Neural cell (in vitro differentiated cells): ENCODE results near the gene ZMYND11. TPM values are rescaled to one million over a fixed set of nuclear protein-coding genes. Genes with fewer than 3 reads are reported as not detected.
A peak's percentile ranks its signal among the peaks of the same experiment; 100 is the strongest.

Source experiments
- H2AFZ ChIP-seq: fragments of 200-600, 300-800 bp; sonication (generic), shearing (Covaris generic); 2 replicates; pipeline ENCODE4 v1.6.0; 2014; ENCODE audit warnings: low read depth, mild to moderate bottlenecking, antibody characterized with exemption, low read length, moderate library complexity
- H3F3A ChIP-seq: fragments of 200-600 bp; shearing (Covaris generic); 2 replicates; pipeline ENCODE4 v1.6.1; 2016; ENCODE audit warnings: mild to moderate bottlenecking, moderate library complexity, mixed read lengths, antibody characterized with exemption, low read length; ENCODE audit not compliant: insufficient read depth, poor library complexity, severe bottlenecking
- H3K27ac ChIP-seq: fragments of 200-600, 300-800 bp; sonication (generic), shearing (Covaris generic); 2 replicates; pipeline ENCODE4 v1.5.1; 2014; ENCODE audit warnings: mild to moderate bottlenecking, low read length, moderate library complexity
- H3K27me3 ChIP-seq: fragments of 300-800, 200-600 bp; sonication (generic), shearing (Covaris generic); 2 replicates; pipeline ENCODE4 v1.6.0; 2014; ENCODE audit warnings: mild to moderate bottlenecking, low read depth, low read length, moderate library complexity; ENCODE audit not compliant: insufficient read depth
- H3K36me3 ChIP-seq: fragments of 300-800, 200-600 bp; sonication (generic), shearing (Covaris generic); 2 replicates; pipeline ENCODE4 v1.5.1; 2014; ENCODE audit warnings: mild to moderate bottlenecking, antibody characterized with exemption, low read length, moderate library complexity; ENCODE audit not compliant: insufficient read depth
- H3K4me2 ChIP-seq: fragments of 300-800, 200-600 bp; sonication (generic), shearing (Covaris generic); 2 replicates; pipeline ENCODE4 v1.6.0; 2014; ENCODE audit warnings: mild to moderate bottlenecking, low read length
- H3K4me3 ChIP-seq: fragments of 300-800, 200-600 bp; sonication (generic), shearing (Covaris generic); 2 replicates; pipeline ENCODE4 v1.5.1; 2014; ENCODE audit warnings: mild to moderate bottlenecking, low read length, moderate library complexity
- H3K79me2 ChIP-seq: fragments of 200-600 bp; shearing (Covaris generic); replicated peaks from 2 replicates; pipeline ENCODE4 v1.6.0; 2014; ENCODE audit warnings: mild to moderate bottlenecking, low read length, moderate library complexity; ENCODE audit not compliant: insufficient read depth
- H3K9ac ChIP-seq: fragments of 300-800, 200-600 bp; sonication (generic), shearing (Covaris generic); 2 replicates; pipeline ENCODE4 v1.6.1; 2016; ENCODE audit warnings: mild to moderate bottlenecking, low read length, mixed read lengths
- H3K9me2 ChIP-seq: fragments of 200-600 bp; shearing (Covaris generic); 2 replicates; pipeline ENCODE4 v1.6.1; 2016; ENCODE audit warnings: mild to moderate bottlenecking, low read length, mixed read lengths; ENCODE audit not compliant: insufficient read depth
- H3K9me3 ChIP-seq: fragments of 200-600, 300-800 bp; sonication (generic), shearing (Covaris generic); 2 replicates; pipeline ENCODE4 v1.6.1; 2016; ENCODE audit warnings: mild to moderate bottlenecking, mixed run types, low read length, moderate library complexity, mixed read lengths
- H4K20me1 ChIP-seq: fragments of 200-600 bp; shearing (Covaris generic); 2 replicates; pipeline ENCODE4 v1.6.1; 2016; ENCODE audit warnings: mild to moderate bottlenecking, mixed run types; ENCODE audit not compliant: insufficient read depth
- EP300 ChIP-seq: fragments of 450-650 bp; conservative IDR thresholded peaks from 2 replicates; pipeline ENCODE4 v1.6.1; 2014; ENCODE audit warnings: antibody characterized with exemption, mild to moderate bottlenecking, moderate library complexity; ENCODE audit not compliant: poor library complexity, severe bottlenecking
- EZH2 ChIP-seq: fragments of 200-600, 300-800 bp; shearing (Covaris generic), sonication (generic); IDR thresholded peaks from 2 replicates; pipeline ENCODE4 v1.6.1; 2014; ENCODE audit warnings: antibody characterized with exemption, low read length, borderline replicate concordance, mild to moderate bottlenecking; ENCODE audit not compliant: insufficient read depth, poor library complexity, severe bottlenecking
- MXI1 ChIP-seq: fragments of 450-650 bp; conservative IDR thresholded peaks from 2 replicates; pipeline ENCODE4 v1.6.1; 2014; ENCODE audit warnings: antibody characterized with exemption, mild to moderate bottlenecking; ENCODE audit not compliant: poor library complexity, severe bottlenecking
- POLR2AphosphoS5 ChIP-seq: IDR thresholded peaks from 2 replicates; pipeline ENCODE4 v1.6.1; 2012
- RAD21 ChIP-seq: fragments of 450-650 bp; conservative IDR thresholded peaks from 2 replicates; pipeline ENCODE4 v1.6.1; 2014; ENCODE audit warnings: antibody characterized with exemption, mild to moderate bottlenecking, moderate library complexity
- SMC3 ChIP-seq: fragments of 450-650 bp; conservative IDR thresholded peaks from 2 replicates; pipeline ENCODE4 v1.6.1; 2014; ENCODE audit warnings: antibody characterized with exemption, mild to moderate bottlenecking, moderate library complexity; ENCODE audit not compliant: poor library complexity
- TAF1 ChIP-seq: IDR thresholded peaks from 2 replicates; pipeline ENCODE4 v1.6.1; 2012; ENCODE audit warnings: low read depth
- polyA plus RNA-seq: library from polyadenylated mRNA; depleted of rRNA; stranded (reverse); fragments of >200 nt; gene quantifications from 2 replicates; pipeline ENCODE4 v1.2.3, GENCODE V29; 2014
- TF ChIP-seq, protein P1 (sequence below): fragments of 450-650 bp; IDR thresholded peaks from 2 replicates; pipeline ENCODE4 v1.5.1; 2014; ENCODE audit warnings: antibody characterized with exemption, mild to moderate bottlenecking, moderate library complexity; ENCODE audit not compliant: poor library complexity, severe bottlenecking
- TF ChIP-seq, protein P2 (sequence below): IDR thresholded peaks from 2 replicates; pipeline ENCODE4 v1.6.1; 2012; ENCODE audit warnings: borderline replicate concordance

The ZMYND11 gene
- polyA plus RNA-seq, 1 donor from 2014 or later: 122 TPM

DNA sequence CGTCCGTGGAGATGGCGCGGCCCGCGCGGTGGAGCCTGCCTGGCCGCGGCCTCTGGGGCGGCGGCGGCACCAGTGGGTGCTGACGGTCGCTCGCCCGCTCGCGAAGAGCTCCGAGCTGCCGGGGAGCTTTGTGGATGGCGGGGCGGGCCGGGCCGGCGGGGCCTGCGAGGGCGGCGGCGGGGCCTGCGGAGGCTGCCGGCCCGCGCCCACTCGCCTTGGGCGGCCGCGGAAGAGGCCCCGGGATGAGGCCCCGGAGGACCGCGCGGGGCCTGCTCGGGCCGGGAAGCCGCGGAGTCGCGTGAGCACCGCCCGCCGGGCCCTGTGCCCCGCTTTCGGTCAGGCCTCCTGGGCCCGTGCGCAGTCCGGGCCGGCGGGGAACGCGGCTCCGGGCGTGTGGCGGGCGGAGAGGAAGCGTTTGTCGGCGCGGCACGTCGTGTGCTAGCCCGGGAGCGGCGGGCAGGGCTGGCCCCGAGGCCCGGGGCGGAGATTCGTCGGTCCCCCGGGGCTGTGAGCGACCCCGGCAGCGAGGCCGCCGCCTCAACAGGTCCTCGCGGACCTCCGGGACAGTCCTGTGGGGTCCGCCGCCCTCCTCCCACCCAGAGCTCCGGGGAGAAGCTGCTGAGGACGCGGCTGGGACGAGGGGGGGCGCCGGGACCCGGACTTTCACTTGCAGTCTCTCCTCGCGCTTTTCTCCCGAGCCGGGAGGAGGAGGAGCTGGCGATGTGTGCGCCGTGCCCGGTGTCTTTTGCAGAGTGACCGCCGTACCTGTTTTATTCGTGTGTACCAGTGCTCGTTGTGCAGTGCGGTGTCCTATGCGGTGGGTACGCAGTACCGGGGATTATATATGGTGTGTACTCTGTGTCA, 578 bp downstream of the ZMYND11 start:
- Histone ChIP-seq H4K20me1 (no peaks in the 10 kb centered on the region), H3K4me2 (peak overlapping the region; percentile 63), H3K9me2 (no peaks in the 10 kb centered on the region), H3K27ac (peak overlapping the region; percentile 86), H2AFZ (peak overlapping the region; percentile 48), H3K79me2 (peaks cover 77% of the 10 kb centered on the region), H3F3A (peaks cover 4% of the 10 kb centered on the region), H3K36me3 (no peaks in the 10 kb centered on the region), H3K9ac (peak overlapping the region; percentile 87), H3K9me3 (no peaks in the 10 kb centered on the region), H3K27me3 (no peaks in the 10 kb centered on the region), H3K4me3 (peak overlapping the region; percentile 91)
- TF ChIP-seq TAF1: no peak
- TF ChIP-seq POLR2AphosphoS5: peak; percentile 80
- no peak for TF ChIP-seq RAD21
- no peak for TF ChIP-seq EP300
- TF ChIP-seq, protein P1, sequence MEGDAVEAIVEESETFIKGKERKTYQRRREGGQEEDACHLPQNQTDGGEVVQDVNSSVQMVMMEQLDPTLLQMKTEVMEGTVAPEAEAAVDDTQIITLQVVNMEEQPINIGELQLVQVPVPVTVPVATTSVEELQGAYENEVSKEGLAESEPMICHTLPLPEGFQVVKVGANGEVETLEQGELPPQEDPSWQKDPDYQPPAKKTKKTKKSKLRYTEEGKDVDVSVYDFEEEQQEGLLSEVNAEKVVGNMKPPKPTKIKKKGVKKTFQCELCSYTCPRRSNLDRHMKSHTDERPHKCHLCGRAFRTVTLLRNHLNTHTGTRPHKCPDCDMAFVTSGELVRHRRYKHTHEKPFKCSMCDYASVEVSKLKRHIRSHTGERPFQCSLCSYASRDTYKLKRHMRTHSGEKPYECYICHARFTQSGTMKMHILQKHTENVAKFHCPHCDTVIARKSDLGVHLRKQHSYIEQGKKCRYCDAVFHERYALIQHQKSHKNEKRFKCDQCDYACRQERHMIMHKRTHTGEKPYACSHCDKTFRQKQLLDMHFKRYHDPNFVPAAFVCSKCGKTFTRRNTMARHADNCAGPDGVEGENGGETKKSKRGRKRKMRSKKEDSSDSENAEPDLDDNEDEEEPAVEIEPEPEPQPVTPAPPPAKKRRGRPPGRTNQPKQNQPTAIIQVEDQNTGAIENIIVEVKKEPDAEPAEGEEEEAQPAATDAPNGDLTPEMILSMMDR: no peak
- TF ChIP-seq MXI1: peak; percentile 39
- no peak for TF ChIP-seq SMC3
- no peak for TF ChIP-seq EZH2
- TF ChIP-seq, protein P2, sequence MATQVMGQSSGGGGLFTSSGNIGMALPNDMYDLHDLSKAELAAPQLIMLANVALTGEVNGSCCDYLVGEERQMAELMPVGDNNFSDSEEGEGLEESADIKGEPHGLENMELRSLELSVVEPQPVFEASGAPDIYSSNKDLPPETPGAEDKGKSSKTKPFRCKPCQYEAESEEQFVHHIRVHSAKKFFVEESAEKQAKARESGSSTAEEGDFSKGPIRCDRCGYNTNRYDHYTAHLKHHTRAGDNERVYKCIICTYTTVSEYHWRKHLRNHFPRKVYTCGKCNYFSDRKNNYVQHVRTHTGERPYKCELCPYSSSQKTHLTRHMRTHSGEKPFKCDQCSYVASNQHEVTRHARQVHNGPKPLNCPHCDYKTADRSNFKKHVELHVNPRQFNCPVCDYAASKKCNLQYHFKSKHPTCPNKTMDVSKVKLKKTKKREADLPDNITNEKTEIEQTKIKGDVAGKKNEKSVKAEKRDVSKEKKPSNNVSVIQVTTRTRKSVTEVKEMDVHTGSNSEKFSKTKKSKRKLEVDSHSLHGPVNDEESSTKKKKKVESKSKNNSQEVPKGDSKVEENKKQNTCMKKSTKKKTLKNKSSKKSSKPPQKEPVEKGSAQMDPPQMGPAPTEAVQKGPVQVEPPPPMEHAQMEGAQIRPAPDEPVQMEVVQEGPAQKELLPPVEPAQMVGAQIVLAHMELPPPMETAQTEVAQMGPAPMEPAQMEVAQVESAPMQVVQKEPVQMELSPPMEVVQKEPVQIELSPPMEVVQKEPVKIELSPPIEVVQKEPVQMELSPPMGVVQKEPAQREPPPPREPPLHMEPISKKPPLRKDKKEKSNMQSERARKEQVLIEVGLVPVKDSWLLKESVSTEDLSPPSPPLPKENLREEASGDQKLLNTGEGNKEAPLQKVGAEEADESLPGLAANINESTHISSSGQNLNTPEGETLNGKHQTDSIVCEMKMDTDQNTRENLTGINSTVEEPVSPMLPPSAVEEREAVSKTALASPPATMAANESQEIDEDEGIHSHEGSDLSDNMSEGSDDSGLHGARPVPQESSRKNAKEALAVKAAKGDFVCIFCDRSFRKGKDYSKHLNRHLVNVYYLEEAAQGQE: peak; percentile 60

DNA sequence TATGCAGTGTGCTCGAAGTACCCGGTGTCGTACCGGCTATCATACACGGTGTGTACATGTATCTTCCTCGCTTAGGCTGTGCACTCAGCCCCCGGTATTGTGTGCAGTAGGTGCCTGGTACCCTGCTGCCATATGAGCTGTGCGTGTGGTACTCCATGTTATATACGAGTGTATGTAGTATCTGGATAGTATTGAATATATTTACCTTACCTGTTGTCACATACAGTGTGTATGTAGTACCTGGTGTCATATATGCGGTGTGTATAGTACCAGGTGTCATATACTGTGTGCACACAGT, 1.2 kb downstream of the ZMYND11 start:
- Histone ChIP-seq H2AFZ (peak overlapping the region; percentile 48), H3K9ac (peak overlapping the region; percentile 87), H3K4me3 (peak overlapping the region; percentile 91), H3K27ac (peak overlapping the region; percentile 86), H3F3A (peaks cover 4% of the 10 kb centered on the region), H3K79me2 (peaks cover 79% of the 10 kb centered on the region), H3K36me3 (no peaks in the 10 kb centered on the region), H3K9me3 (no peaks in the 10 kb centered on the region), H3K27me3 (no peaks in the 10 kb centered on the region), H4K20me1 (no peaks in the 10 kb centered on the region), H3K9me2 (no peaks in the 10 kb centered on the region), H3K4me2 (peak overlapping the region; percentile 63)
- TF ChIP-seq, protein P1: no peak
- TF ChIP-seq, protein P2: no peak
- TF ChIP-seq TAF1 (no peak), EP300 (no peak)
